Stimulated activated CD8-positive, alpha-beta memory T cell treated with anti-CD3 and anti-CD28 coated beads, Interleukin-12 subunit alpha, Interleukin-12 subunit beta, amount 100 ng/mL, for 1 hour (primary cell): Measurements from ENCODE around the gene IMP3.
A peak's percentile ranks its signal among the peaks of the same experiment; 100 is the strongest.
"Not testable (repeated sequence)": the region's sequence is repeated elsewhere in the genome, so short reads cannot be mapped to it uniquely, and the experiment has no call there.

Experiments
- DNase-seq: peaks from one replicate; pipeline ENCODE4 v3.0.0-alpha.2; 2020; ENCODE audit warnings: low read depth

Gene IMP3, protein sequence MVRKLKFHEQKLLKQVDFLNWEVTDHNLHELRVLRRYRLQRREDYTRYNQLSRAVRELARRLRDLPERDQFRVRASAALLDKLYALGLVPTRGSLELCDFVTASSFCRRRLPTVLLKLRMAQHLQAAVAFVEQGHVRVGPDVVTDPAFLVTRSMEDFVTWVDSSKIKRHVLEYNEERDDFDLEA

DNA sequence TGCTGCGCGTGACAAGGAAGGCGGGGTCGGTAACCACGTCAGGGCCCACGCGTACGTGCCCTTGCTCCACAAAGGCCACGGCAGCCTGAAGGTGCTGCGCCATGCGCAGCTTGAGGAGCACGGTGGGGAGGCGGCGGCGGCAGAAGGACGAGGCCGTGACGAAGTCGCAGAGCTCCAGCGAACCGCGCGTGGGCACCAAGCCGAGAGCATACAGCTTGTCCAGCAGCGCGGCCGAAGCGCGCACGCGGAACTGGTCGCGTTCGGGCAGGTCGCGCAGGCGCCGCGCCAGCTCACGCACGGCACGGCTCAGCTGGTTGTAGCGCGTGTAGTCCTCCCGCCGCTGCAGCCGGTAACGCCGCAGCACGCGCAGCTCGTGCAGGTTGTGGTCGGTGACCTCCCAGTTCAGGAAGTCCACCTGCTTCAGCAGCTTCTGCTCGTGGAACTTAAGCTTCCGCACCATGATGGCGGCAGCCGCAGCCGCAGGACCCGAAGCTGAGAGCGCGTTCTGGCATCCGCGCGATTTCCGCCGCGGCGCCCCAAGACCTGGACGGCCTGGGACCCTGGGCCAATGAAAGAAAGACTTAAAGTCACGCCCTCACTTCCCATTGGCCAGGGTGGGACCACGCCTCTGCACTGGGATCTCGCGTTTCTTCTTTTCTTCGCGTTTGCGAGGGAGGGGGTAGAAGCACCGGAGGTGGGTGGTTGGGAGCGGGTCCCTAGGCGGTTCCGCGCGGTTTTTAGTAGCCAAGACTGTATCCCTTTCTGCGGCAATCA is at the start of gene IMP3:
TSS of gene IMP3 (minus strand) at position 516 of the 774 bp plus-strand sequence. CDS start at position 460, 56 bp downstream.
- DNase-seq = peak; percentile 86

DNA sequence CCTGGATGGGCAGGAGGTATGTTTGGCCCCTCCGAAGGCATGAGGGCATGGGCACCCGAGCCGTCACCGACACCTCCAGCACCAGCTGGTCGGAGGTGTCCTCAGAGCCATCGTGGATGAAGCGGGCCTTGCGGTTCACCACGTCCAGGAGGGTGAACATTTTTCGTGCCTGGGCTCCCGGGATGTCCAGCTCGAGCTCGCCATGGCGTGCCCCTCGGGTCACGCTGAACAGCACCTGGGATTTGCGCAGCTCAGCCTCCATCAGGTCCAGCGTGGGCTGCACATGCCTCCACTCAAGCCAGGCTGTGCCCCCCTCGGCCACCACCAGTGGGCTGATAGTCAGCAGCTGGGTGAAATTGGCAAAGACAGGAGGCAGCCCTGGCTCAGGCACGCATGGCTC is 49.4 kb upstream of the IMP3 start:
- DNase-seq = not testable (repeated sequence)

DNA sequence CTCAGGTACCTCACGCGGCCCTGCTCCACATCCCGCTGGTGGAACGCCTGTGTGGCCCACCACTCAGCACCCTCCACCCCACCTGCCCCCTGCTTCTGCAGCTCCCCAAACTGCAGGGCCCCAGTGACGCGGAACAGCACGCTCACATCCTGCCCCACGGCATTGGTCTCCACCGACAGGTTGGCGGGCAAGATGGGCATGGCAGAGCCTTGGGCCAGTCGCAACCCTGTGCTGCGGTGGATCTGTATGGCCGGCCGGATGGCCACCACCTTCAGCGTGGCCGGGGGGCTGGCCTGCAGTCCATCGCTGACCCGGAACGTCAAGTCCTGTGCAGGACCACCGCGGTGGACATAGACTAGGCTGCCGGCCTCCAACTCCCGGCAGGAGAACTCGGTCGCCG is 48.8 kb upstream of the IMP3 start:
- DNase-seq = no peak

DNA sequence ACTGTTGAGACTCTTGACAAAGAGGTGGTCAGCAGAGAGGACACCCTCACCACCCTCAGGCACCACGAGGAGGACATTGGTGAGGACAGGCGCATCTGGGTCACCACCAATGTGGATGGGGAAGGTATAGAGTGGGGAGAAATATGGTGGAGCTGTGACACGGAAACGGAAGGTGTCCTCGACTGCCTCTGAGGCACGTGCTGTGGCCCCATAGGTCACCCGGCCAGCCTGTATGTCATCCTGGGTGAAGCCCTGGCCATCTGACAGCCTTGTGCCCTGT is 48.2 kb upstream of the IMP3 start:
- DNase-seq = no peak

DNA sequence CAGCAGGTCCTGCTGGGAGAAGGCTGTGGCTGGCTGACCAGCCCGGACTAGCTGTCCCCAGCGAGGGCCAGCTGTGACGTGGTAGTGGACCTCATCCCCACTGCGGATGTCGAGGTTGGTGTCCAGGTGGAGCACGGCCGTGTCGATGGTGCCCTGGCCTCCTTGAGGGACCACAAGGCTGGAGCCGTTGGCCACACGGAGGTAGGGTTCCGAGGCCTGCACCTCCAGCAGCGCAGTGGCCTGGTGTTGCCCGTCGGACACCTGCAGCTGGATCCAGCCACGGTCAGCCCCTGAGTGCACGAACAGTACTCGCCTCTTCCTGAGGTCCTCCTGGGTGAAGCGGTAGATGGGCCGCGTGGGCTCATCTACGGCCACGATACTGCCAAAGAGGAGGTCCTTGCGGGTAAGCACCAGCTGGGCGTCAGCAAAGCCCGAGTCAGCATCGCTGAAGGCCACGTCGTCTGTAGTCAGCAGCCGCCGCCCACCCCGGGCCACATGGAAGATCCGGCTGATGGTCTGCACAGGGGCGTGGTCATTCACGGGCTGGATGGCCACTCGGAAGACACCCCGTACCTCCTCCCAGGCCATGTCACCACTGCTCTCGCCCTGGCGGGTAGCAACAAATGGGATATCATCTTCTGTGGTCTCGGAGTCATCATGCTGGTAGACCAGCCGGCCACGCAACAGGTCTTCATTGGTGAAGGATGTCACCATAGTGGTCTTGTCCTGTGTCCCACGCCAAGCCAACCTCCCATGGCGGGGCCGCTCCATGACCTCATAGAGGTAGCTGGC is 47.7 kb upstream of the IMP3 start:
- DNase-seq = no peak

DNA sequence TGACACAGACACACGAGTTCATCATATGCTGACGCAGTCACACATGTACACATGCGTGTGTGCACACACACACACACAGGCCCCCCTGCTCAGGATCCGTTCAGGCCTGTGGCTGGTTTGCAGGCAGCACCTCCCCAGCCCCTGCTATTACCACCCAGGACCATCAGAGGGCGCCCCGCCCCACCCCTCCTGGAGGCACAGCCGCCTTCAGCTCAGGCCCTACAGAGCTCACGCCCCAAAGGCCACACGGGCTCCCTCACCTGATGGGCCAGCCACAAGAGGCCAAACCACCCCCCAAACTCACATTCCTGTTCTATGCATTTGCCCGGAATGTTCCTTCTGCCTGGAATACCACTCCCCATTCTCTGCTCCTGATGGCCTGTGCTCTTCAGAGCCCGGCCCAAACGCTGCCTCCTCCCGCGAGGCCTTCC is 46.2 kb upstream of the IMP3 start:
- peak; percentile 45 for DNase-seq

DNA sequence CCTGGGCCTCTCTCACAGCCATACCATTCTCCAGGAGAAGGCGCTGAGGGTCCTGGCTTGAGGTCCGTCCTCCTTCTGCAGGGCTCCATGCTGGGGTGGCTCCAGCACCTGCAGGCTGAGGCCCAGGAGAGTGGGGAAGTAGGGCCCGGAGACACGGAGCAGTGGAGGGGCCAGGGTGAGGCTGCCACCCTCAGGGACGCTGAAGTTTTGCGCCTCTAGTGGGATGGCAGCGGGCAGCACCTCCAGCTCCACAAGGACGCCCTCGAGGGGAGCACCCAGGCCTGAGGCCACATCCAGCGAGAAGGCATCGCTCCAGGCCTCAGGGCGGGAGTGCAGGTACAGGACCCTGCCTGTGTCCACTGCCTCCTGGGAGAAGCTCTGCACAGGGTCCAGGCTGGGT is 45.2 kb upstream of the IMP3 start:
- DNase-seq = no peak

DNA sequence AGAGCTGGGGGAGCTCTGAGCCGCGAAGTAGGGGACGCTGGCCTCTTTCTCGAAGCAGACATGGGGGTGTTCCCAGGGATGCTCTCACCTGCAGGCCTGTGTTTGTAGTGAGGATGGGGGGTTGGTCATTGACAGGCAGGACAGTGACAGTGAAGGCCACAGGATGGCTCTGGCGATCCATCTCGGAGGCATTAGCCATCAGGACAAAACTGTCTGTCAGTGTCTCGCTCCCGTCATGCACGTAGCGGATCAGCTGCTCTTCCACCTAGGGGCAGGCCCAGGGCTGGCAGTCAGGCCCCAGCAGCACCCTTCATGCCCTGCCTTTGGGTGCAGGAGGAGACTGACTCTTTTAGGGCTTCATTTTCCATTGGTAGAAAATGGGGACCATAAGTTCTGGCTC is 44.6 kb upstream of the IMP3 start:
- DNase-seq = no peak

DNA sequence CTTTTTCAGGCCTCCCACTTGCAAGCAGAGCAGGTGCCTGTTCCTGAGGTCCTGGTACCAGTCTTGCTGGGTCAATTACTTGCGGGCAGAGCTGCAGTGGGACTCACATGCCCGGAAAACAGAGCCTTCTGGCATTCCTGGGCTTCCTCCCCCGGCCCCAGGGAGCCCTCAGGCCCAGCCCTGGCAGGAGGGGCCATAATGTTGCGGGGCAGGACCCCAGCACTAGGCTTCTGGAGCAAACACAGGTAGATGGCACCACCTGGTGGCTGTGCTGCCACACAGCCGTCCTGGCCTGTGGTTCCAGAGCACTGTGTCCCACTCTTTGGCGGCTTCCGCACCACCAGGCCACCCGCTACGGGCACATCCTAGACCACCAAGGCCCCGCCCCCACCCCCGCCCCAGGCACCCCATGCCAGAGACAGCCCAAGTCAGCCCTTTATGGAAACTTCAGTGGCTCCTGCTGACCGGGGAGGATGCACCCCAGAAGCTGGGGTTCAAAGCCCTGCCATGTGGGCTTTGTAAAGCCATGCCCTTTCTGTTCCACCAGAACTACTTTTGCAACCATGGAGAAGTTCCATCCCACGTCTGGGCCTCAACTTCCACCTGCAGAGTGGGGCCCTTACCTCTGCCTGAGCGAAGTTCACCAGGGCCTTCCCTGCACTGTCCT is 43.8 kb upstream of the IMP3 start:
- DNase-seq = peak; percentile 36

DNA sequence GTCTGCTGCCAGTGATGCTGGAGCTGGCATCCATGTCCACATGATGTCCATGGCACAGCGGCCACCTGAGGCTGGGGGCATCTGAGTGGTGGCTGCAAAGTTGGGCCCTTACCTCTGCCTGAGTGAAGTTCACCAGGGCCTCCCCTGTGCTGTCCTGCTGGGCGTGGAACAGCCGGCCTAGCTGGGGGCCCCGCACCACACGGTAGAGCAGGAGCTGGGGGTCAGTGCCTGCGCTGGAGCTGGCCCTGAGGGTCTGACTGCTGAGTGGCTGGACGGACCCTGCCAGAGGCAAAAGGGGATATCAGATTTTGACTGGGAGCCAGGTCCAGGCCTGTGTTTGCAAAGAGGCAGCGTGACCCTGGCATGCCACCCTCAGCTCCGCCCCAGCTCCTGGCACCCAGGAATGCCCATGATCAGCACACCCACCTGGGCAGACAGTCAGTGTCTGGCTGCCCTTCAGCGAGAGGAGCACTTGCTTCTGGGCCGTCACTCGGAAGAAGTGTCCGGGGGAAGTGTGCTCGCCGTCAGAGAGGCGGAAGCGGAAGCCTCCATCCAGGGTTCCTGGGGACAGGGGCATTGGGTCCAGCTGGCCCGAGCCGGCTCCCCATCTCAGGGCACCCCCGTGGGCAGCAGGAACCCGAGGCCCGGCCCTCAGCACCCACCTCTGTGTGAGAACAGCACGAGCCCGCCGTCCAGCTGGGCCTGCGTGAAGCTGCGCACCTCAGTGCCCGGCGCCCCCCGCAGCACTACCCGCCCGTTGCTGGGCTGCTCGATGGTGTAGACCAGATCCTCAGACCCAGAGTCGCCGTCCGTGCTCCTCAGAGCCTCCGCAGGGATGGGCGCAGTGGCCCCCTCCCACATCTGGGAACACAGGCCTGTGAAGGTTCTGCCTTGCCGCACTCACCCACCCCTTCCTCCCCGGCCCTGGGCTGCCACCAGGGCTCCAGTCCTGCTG is 42.4 kb upstream of the IMP3 start:
- no peak for DNase-seq

DNA sequence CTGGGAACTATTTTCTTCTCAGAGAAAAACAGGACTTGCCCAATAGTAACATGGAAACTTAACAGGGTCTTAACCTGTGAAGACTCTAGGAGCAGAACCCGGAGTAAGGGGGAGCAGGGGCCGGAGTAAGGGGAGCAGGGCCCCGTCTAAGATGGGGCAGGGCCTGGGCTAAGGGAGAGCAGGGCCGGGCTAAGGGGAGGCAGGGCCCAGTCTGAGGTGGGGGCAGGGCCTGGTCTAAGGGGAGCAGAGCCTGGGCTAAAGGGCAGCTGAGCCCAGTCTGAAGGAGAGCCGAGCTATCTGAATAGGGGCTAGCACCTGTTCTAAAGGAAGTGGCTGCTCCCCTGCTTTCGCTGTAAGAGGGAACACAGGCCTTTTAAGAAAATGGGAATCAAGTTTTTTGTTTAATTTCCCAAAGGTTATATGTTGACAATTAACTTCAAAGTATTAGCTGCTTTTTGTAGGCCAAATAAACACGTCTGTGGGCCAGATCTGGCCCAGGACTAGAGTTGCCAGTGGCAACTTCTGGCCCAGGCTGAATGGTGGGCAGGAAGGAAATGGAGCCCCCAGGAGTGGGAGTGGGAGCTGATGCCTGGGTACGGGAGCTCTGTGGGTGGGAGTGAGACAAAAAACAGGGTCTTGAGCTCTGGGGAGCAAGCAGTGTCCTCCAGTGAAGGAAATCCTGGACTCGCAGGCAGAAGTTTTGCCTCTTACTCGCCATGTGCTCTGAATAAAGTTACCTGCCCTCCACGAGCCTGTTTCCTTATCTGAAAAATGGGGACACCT is 40.2 kb upstream of the IMP3 start:
- no peak for DNase-seq

DNA sequence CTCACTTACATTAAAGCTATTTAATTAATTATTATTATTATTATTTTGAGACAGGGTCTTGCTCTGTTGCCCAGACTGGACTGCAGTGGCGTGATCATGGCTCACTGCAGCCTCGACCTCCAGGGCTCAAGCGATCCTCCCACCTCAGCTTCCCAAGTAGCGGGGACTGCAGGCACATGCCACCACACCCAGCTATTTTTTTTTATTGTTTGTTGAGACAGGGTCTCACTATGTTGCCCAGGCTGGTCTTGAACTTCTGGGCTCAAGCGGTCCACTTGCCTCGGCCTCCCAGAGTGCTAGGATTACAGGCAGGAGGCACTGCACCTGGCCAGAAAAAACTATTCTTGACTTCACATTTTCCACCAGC is 38.3 kb upstream of the IMP3 start:
- not testable (repeated sequence) for DNase-seq

DNA sequence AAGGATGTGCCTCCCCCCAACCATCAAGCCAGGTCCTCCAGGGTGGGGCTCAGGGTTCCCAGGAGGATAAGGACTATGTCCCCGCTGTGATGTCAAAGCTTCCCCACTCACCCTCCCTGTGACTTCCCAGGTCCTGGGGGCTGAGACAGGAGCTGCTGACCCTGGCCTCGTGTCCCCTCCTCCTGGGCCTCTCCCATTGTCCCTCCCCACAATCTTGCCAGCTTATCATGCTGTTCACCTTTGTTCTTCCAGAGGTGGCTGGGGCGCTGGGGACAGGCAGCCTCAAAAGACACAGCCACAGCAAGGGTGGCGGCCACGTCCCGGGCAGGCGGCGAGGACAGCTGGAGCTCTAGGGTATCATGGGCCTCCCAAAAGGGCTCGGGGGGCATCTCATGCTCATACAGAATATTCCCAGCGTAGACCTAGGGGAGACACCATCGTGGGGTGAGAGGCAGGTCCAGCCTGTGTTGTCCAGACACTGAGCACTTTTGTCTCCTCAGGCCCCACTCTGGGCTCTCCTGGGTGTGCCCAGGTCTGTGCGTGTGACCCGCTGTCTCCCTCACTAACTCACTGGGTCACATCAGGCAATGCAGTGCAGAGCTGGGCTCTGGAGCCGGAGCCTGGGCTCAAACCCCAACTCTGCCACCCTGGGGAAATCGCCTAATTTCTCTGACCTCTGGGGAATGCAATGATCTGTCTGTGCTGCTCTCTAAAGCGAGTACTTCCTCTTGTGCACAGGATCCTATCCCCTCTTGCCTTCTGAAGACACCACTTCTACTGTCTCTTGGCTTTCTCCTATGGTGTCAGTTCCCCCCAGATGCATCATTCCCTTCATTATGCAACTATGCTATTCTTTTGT is 37.7 kb upstream of the IMP3 start:
- DNase-seq = no peak

DNA sequence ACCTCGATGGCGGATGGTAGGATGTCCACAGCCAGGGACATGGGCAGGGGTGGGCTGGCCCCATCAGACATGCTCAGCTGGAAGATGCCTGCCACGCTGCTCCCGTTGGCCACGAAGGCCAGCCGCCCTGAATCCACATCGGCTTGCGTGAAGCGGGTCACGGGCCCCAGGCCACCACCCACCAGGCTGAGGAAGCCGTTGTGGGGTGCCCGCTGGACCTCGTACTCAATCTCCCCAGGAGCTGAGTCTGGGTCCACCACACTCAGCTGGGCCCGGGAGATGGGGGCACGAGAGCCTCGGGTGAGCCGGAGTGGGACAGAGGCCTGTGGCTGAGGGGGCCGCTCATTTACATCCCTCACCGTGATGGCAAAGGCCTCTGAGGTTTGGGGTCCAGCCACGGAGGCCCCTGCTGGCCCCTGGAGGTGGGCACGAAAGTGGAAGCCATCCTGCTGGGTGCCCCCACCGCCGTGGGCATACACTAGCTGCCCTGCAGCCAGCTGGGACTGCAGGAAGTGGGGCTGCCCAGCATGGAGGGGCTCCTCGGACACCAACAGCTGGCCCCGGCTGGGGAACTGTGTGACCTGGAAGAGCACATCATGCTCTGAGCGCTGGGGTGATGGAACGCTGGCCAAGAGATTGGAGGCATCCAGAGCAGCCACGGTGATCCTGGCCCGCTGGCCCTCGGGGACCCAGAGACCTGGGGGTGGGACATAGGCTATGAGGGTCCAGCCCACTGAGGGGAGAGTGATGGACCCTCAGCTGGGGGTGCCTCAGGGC is 36.9 kb upstream of the IMP3 start:
- DNase-seq = no peak

DNA sequence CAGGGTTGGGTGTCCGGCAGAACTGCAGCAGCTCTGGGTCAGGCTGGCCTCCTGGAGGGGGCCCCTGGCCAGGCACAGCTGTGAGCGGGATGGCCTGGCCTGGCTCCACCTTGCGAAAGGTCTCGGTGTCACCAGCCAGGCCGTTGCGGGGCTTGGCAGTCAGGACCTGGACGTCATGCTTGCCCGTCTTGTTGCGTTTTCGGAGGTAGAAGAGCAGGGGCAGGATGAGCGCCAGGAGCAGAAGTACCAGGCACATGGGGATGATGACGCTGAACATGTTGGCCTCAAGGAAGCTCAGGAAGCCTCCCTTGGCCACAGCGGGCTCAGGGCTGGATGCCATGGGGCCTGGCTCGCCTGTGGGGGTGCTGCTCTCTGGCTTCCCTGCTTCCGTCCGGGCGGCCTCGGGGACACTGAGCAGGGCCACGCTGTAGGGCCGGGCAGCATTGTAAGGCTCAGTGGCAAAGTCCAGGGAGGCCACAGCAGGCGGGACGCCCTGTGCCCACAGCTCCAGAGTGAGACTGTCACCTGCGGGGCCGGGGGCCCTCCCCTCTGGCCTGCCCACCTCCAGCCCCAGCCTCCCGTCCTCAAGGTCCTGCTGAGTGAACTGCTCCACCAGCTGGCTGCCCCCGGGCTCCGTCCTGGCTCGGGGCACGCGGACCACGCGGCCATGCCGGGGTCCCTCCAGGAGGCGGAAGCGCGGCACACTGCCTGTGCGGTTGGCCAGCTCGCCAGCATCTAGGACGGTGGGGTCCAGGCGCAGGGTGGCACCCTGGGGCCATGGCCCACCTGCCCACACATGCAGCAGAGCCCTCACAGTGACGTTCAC is 35.8 kb upstream of the IMP3 start:
- DNase-seq = no peak

DNA sequence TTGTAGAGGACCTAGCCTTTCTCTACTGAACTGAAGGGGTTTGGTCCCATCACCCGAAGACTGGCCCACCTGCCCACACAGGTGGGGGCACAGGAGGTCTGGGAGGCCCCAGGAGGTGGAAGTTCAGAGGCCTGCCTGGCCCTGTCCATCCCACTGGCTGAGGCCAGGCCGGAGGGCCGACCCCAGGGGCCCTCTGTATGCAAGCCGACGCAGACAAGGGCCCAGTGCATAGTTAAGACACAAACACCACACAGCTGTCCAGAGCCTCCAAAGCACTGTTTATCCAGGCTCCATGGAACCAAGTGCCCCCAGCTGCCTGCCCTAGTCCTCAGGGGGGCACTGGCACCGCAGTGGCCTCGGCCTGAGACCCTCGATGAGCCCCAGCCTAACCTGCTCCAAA is 34.3 kb upstream of the IMP3 start:
- no peak for DNase-seq

DNA sequence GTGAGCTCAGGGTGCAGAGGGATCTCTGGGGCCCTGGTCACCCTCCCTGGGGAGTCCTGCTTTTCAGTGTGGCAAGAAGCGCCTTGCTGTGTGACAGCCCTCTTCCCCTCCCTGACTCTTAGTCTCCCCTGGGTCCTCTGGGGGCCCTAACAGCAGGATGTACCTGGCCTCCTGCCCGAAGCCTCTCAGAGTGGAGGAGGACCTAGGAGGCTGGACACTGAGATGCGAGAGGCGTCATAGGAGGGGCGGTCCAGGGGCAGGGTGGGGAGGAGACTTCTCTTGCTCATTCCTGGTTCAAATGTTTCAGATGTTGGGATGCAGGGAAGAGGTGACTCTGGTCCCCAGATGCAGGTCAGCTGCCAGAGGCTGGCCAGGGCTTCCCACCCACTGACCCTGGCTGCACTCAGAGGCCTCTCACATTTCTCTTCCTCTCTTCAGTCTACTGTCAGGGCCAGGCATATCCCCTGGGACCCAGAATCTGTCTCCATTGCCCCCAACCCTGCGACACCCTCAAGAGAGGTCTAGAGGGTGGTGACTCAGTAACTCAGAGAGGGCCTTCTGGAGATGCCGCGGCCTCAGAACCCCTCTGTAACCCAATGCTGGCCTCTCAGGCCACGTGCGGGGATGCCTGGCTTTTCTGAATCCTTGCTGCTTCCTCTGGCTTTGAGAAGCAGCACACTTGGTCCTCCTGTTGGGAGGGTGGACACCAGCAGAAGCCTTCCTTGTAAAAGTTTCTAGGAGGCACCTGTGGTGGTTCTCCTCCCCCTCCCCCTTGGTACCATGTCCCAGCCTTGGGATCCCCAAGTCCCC is 33.6 kb upstream of the IMP3 start:
- no peak for DNase-seq
